ENCODE data around the gene C9orf50.

The C9orf50 gene

GRCh38 chr9:129640086-129640870 lies 19.4 kb upstream of the C9orf50 start (continued):
- TF ChIP-seq ZBTB17 (tag by site-specific recombination; IDR thresholded peaks at IDR 0.05) (peak; percentile 90), ATF2 (tag by site-specific recombination; IDR thresholded peaks at IDR 0.05; ENCODE audit: low read depth) (no peak), HOXD13 (CRISPR knock-in tag; IDR thresholded peaks at IDR 0.05; ENCODE audit: borderline replicate concordance) (no peak), ZNF248 (tag by site-specific recombination; IDR thresholded peaks at IDR 0.05) (no peak), SP3 (tag by site-specific recombination; IDR thresholded peaks at IDR 0.05) (peak; percentile 60), TRIM28 (IDR thresholded peaks at IDR 0.05; ENCODE audit: borderline replicate concordance, low read length) (no peak), HIC1 (tag by site-specific recombination; IDR thresholded peaks at IDR 0.05) (no peak), ZNF645 (tag by site-specific recombination; IDR thresholded peaks at IDR 0.05) (no peak), ZNF274 (IDR thresholded peaks at IDR 0.05; ENCODE audit: low read length) (no peak), ZNF274 (tag by site-specific recombination; IDR thresholded peaks at IDR 0.05; ENCODE audit: borderline replicate concordance) (no peak), ZNF449 (tag by site-specific recombination; IDR thresholded peaks at IDR 0.05) (no peak; the same call in 1 of the 2 replicates), ZNF16 (tag by site-specific recombination; IDR thresholded peaks at IDR 0.05; ENCODE audit: low read depth) (no peak), ZNF169 (tag by site-specific recombination; IDR thresholded peaks at IDR 0.05) (no peak), ZNF548 (tag by site-specific recombination; IDR thresholded peaks at IDR 0.05) (no peak), PRDM2 (tag by site-specific recombination; IDR thresholded peaks at IDR 0.05; ENCODE audit: borderline replicate concordance) (no peak), ZNF530 (tag by site-specific recombination; IDR thresholded peaks at IDR 0.05; ENCODE audit: low read depth) (no peak), ZBTB10 (tag by site-specific recombination; IDR thresholded peaks at IDR 0.05) (no peak; the same call in 1 of the 2 replicates), ZNF184 (tag by site-specific recombination; IDR thresholded peaks at IDR 0.05) (peak; percentile 95), ZIC2 (tag by site-specific recombination; IDR thresholded peaks at IDR 0.05) (peak; percentile 87), ZNF521 (tag by site-specific recombination; IDR thresholded peaks at IDR 0.05) (no peak), ZEB2 (tag by site-specific recombination; IDR thresholded peaks at IDR 0.05) (peak; percentile 87)
